ENCODE measurements around the gene UNC93B1. TPM values are rescaled to one million over a fixed set of nuclear protein-coding genes. Genes with fewer than 3 reads are reported as not detected.
A peak's percentile ranks its signal among the peaks of the same experiment; 100 is the strongest.

UNC93B1 gene
- total RNA-seq, 1 donor from 2014 or later, result 79.5 TPM

GRCh38 chr11:68004551-68005335 lies 846 bp upstream of the UNC93B1 start:
- Histone ChIP-seq H3K4me3 (peak overlapping the region; percentile 72), H3K36me3 (no peaks in the 10 kb centered on the region), H3K27me3 (no peaks in the 10 kb centered on the region), H3K27ac (no peak overlapping the region), H3K4me1 (peaks cover 22% of the 10 kb centered on the region), H3K9me3 (no peaks in the 10 kb centered on the region)
- intact Hi-C loops (cut with DNase I), result no loop called here
- no peak for ATAC-seq
- DNase-seq, result no peak
- TF ChIP-seq, protein P1, sequence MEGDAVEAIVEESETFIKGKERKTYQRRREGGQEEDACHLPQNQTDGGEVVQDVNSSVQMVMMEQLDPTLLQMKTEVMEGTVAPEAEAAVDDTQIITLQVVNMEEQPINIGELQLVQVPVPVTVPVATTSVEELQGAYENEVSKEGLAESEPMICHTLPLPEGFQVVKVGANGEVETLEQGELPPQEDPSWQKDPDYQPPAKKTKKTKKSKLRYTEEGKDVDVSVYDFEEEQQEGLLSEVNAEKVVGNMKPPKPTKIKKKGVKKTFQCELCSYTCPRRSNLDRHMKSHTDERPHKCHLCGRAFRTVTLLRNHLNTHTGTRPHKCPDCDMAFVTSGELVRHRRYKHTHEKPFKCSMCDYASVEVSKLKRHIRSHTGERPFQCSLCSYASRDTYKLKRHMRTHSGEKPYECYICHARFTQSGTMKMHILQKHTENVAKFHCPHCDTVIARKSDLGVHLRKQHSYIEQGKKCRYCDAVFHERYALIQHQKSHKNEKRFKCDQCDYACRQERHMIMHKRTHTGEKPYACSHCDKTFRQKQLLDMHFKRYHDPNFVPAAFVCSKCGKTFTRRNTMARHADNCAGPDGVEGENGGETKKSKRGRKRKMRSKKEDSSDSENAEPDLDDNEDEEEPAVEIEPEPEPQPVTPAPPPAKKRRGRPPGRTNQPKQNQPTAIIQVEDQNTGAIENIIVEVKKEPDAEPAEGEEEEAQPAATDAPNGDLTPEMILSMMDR (IDR thresholded peaks at IDR 0.05), result no peak

DNA sequence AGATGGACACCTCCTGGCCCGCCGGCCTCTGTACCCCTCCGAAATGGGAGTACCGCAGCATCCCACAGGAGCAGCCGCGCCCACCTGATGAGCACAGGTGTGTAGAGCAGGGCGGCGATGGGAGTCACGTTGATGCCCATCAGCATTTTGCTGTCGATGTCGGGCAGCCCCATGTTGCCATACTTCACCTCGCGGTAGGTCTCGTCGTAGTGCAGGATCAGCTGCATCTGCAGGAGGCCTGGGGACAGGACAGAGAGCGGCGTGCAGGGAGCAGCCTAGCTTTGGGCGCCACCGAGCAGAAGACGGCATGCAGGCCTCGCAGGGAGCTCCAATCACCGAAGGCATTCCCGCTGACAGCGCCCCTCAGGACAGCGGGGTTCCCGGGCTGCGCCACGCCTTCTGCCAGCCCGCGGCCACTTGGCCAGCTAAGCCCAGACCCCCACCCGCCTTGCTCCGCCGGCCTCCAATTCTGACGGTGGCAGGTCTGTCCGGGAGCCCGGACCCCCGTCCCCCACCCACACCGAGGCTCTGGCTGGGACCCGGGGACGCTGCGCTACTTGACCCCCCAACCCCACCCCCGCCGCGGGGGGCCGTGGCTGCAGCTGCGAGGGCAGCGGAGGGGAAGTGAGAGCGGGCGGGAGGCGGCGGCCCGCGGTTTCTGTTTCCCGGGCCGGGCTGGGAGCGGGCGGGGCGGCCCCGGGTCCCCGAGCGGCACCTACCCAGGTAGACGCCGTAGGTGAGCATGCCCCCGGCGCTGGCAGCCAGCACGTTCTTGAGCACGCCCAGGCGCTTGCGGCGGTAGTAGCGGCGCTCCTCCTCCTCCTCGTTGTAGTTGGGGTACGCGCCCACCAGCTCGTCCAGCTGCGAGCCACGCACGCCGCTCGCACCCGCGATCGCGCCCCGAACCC lies 705 bp downstream of the UNC93B1 start:
- H3K36me3 ChIP-seq, result no peaks in the 10 kb centered on the region
- no peaks in the 10 kb centered on the region for H3K9me3 ChIP-seq
- DNase-seq, result peak; percentile 88
- ATAC-seq, result peak; percentile 67
- H3K4me3 ChIP-seq, result peak overlapping the region; percentile 72
- peak overlapping the region; percentile 76 for H3K27ac ChIP-seq
- no peaks in the 10 kb centered on the region for H3K27me3 ChIP-seq
- H3K4me1 ChIP-seq, result peaks cover 9% of the 10 kb centered on the region
- TF ChIP-seq, protein P1 (IDR thresholded peaks at IDR 0.05), result no peak
- intact Hi-C loops (cut with DNase I), result no loop called here

DNA sequence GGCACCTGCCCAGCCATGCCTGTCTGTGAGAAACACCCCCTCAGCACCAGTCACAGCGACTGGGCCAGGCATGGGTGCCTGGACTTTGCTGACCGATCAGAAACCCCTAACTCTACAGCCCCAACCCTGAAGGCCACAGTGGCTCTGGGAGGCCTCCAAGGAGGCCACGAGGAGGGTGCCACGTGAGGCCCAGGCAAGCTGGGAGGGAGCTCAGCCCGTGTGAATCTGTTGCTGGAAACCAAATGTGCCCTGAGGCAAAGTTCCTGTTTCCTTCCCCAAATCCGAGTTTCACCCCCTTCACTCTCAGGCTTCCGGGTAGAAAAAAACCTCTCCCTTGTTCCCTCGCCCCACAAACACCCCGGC lies 1.3 kb downstream of the UNC93B1 start:
- intact Hi-C loops (cut with DNase I), result no loop called here
- H3K9me3 ChIP-seq, result no peaks in the 10 kb centered on the region
- peak; percentile 27 for ATAC-seq
- no peak for DNase-seq
- TF ChIP-seq, protein P1 (IDR thresholded peaks at IDR 0.05), result no peak
- no peaks in the 10 kb centered on the region for H3K27me3 ChIP-seq
- no peaks in the 10 kb centered on the region for H3K36me3 ChIP-seq
- H3K4me3 ChIP-seq, result peak overlapping the region; percentile 72
- H3K27ac ChIP-seq, result no peak overlapping the region
- H3K4me1 ChIP-seq, result peaks cover 6% of the 10 kb centered on the region

GRCh38 chr11:67999704-68000103 lies 4.2 kb downstream of the UNC93B1 start:
- Histone ChIP-seq H3K27ac (no peak overlapping the region), H3K4me3 (no peak overlapping the region), H3K4me1 (peaks cover 6% of the 10 kb centered on the region), H3K9me3 (no peaks in the 10 kb centered on the region), H3K27me3 (no peaks in the 10 kb centered on the region), H3K36me3 (no peaks in the 10 kb centered on the region)
- peak; percentile 41 for DNase-seq
- ATAC-seq, result no peak
- intact Hi-C loops (cut with DNase I), result no loop called here
- TF ChIP-seq, protein P1 (IDR thresholded peaks at IDR 0.05), result no peak

GRCh38 chr11:67999201-67999629 lies 4.7 kb downstream of the UNC93B1 start:
- H3K9me3 ChIP-seq, result no peaks in the 10 kb centered on the region
- TF ChIP-seq, protein P1 (IDR thresholded peaks at IDR 0.05), result no peak
- H3K4me3 ChIP-seq, result no peak overlapping the region
- no peaks in the 10 kb centered on the region for H3K36me3 ChIP-seq
- no peak overlapping the region for H3K27ac ChIP-seq
- ATAC-seq (no peak), DNase-seq (peak; percentile 53)
- H3K27me3 ChIP-seq, result no peaks in the 10 kb centered on the region
- intact Hi-C loops (cut with DNase I), result no loop called here
- peaks cover 1% of the 10 kb centered on the region for H3K4me1 ChIP-seq
